GM10248 (cell line): ENCODE measurements around the gene SNCA.

Source experiments
- CTCF ChIA-PET: fragments of 300-600 bp; sonication (Branson Sonifier 250); formaldehyde crosslinking; extraction: SDS; loops from one replicate; lab custom pipeline; 2021; ENCODE audit warnings: antibody characterized with exemption; lab: Yijun Ruan, JAX
- POLR2A ChIA-PET: fragments of 350-650 bp; sonication (Branson Sonifier 250); formaldehyde crosslinking; extraction: SDS; loops from one replicate; lab custom pipeline; 2020; ENCODE audit warnings: antibody characterized with exemption; lab: Yijun Ruan, JAX
- DNase-seq: peaks from one replicate; pipeline ENCODE4 v3.0.0; 2012; ENCODE audit errors: extremely low spot score
- TF ChIP-seq, protein P1 (sequence below): IDR thresholded peaks from 2 replicates; pipeline ENCODE4 v1.5.1; 2012; ENCODE audit warnings: mild to moderate bottlenecking, low read depth; ENCODE audit errors: extremely low read depth, missing control alignments, control extremely low read depth

SNCA gene

DNA sequence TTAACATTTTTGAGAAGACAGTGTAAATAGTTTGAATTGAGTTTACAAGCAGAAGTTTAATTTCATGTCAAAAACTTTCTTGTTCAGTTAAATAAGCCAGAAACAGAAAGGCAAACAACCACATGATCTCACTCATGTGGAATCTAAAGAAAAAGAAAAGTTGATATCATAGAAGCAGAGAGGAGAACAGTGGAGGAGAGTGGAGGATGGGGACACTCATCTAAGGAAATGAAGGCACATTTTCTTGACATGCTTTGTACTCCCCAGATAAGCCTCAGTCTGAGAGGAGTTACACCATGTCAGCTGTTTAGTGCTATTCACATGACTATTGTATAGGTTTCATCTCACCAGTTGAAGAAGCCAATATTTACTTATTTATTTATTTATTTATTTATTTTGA is 13.5 kb downstream of the SNCA start:
- ChIA-PET CTCF (no interaction called here), POLR2A (no interaction called here)
- DNase-seq, result no peak

DNA sequence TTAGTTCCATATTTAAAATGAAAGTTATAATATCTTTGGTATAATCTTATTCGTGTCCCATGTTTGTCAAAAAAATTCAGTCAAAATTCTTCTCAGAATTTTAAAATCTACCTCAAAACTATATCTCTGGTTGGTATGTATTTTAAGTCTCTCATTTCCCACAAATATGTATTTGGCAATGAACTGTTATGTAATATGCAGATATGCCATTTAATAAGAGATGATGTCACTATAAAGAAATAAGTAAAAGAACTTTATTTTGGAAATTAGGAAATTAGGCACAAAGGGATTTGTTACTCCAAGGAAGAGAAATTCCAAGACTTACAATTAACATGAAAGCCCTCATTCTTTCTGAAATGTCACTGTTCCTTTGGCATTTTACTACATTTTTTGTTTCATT is 15.3 kb downstream of the SNCA start:
- TF ChIP-seq, protein P1, sequence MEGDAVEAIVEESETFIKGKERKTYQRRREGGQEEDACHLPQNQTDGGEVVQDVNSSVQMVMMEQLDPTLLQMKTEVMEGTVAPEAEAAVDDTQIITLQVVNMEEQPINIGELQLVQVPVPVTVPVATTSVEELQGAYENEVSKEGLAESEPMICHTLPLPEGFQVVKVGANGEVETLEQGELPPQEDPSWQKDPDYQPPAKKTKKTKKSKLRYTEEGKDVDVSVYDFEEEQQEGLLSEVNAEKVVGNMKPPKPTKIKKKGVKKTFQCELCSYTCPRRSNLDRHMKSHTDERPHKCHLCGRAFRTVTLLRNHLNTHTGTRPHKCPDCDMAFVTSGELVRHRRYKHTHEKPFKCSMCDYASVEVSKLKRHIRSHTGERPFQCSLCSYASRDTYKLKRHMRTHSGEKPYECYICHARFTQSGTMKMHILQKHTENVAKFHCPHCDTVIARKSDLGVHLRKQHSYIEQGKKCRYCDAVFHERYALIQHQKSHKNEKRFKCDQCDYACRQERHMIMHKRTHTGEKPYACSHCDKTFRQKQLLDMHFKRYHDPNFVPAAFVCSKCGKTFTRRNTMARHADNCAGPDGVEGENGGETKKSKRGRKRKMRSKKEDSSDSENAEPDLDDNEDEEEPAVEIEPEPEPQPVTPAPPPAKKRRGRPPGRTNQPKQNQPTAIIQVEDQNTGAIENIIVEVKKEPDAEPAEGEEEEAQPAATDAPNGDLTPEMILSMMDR, result no peak
- POLR2A ChIA-PET, result no interaction called here
- DNase-seq, result no peak
- CTCF ChIA-PET, result no interaction called here

More for the DNA sequence above, 13.5 kb downstream of the SNCA start:
- TF ChIP-seq, protein P1, result no peak

DNA sequence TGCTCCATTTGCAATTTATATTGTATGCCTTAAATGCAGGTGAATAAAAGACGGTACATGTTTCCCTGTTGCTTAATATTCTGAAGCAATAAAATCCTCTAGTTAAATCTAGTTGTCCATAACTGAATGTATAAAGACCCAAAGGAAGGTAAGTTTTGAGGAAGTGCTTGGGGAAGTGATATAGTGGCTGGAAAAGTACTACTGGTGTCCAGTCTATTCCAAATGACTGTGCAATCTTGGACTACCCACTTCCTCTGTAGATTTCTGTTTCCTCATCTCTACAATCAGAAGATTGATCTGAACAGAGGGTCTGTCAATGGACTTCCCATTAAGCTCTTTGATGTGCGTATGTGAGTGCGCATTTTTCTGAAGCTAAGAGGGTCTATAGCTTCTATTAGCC is 17.0 kb downstream of the SNCA start:
- DNase-seq, result no peak
- CTCF ChIA-PET, result no interaction called here
- TF ChIP-seq, protein P1, result no peak
- POLR2A ChIA-PET, result no interaction called here

DNA sequence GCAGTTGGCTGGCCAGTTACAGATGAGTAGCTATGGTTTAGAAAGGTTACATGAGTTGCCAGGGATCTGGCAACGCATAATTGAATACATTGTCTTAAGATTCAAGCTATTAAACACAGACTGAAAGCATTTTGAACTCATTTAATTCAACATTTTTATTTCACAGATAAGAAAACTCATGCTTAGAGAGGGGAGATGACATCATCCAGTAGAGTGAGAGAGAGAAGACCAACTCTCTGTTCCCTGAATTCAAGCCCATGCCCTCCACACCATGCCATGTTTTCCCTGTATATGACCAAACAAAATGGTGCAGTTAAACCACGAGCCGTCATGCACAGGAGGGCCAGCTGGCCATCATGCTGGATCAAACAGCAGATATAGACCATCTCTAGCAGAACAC is 22.6 kb downstream of the SNCA start:
- TF ChIP-seq, protein P1, result no peak
- ChIA-PET CTCF (interaction anchor here (0.9 to 1.6 kb wide), 2 partner anchors 23 to 338 kb away, joined by 3 read pairs; no protein-coding TSS in a partner anchor), POLR2A (no interaction called here)
- no peak for DNase-seq

DNA sequence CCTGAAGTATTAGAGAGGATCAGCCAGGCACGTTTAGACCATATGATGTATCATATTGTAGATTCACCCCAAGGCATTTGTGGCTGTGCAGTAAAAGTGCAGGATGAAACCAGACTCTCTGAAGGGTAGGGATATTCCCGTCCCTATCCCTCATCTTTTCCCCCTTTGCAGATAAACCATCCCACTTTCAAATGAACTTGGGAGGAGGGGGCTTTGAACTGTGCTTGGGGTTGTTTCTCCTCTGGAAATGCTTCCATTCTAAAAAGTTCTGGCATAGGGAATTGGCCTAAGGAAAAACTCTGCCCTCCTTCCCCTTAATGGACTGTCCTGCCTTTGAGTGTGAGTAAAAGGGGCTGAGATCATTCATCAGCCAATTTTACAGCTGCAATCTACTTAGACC is 23.8 kb downstream of the SNCA start:
- no peak for DNase-seq
- POLR2A ChIA-PET, result no interaction called here
- TF ChIP-seq, protein P1, result no peak
- CTCF ChIA-PET, result no interaction called here

DNA sequence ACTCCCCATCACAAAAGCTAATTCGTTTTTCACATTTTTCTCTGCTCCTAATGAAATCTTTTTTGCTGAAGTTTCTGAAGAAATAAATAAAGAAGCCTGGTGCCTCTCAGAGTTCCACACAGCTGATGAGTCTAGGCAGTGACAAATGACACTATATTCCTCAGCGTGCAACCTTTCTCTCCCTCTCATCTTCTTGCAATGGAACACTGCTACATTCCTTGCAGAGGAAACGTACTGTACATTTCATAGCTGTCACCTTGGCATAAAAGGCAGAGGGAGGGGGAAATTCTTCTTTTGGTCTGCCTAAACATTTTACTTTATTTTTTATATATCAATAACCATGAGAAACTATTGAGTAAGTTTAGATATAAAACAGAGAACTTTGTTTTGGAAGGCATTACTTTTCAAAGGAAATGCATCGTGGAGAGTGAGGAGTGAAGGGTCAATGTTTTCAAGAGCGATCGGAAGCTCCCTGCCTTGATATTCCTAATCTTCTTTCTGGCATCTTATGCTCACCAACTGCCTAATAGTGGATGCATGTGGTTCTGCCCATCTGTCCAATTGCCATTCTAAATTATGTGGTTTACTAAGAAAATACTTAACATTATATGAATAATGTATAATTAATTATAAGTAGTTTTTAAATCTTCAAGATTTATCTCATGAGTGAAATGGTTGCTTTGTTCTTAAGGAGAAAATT is 29.4 kb downstream of the SNCA start:
- CTCF ChIA-PET, result interaction anchor here (1.1 to 1.5 kb wide), 2 partner anchors 11 to 21 kb away, joined by 3 to 6 read pairs; no protein-coding TSS in a partner anchor
- TF ChIP-seq, protein P1, result no peak
- POLR2A ChIA-PET, result no interaction called here
- DNase-seq, result no peak
